Stimulated activated CD8-positive, alpha-beta memory T cell treated with anti-CD3 and anti-CD28 coated beads, Interleukin-12 subunit alpha, Interleukin-12 subunit beta, amount 100 ng/mL, for 4 hours (primary cell): Measurements from ENCODE around the gene MAX.
"Not testable (repeated sequence)": the region's sequence is repeated elsewhere in the genome, so short reads cannot be mapped to it uniquely, and the experiment has no call there.

Source experiments
- DNase-seq: peaks from one replicate; pipeline ENCODE4 v3.0.0-alpha.2; 2020; ENCODE audit warnings: low read depth

The MAX gene

GRCh38 chr14:65104791-65105190 is 2.5 kb upstream of the MAX start:
- no peak for DNase-seq

- DNase-seq: no peak
These were observed 938 bp upstream of the MAX start for GRCh38 chr14:65103150-65103760.

- peak; percentile 14 for DNase-seq
These were observed 481 bp downstream of the MAX start for GRCh38 chr14:65101631-65102440.

- no peak for DNase-seq
These were observed 1.3 kb downstream of the MAX start for GRCh38 chr14:65100922-65101541.

DNA sequence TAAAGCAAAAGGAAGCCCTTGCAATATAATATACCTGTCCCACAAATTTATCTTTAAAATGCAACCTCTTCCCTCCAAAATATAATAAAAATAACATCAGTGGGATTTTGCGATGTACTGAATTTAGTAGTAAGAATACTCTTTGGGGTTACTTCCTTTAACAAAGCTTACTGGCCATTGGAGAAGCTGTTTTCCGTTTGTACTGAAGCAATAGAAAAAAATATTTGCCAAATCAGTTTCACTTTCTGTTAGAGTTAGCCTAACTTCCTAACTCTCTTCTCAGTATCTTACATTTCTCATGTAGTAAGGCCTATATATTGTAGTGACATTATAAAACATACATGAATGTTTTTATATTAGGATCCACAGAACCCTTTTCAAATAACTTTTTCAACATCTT is 3.7 kb downstream of the MAX start:
- DNase-seq: no peak

DNA sequence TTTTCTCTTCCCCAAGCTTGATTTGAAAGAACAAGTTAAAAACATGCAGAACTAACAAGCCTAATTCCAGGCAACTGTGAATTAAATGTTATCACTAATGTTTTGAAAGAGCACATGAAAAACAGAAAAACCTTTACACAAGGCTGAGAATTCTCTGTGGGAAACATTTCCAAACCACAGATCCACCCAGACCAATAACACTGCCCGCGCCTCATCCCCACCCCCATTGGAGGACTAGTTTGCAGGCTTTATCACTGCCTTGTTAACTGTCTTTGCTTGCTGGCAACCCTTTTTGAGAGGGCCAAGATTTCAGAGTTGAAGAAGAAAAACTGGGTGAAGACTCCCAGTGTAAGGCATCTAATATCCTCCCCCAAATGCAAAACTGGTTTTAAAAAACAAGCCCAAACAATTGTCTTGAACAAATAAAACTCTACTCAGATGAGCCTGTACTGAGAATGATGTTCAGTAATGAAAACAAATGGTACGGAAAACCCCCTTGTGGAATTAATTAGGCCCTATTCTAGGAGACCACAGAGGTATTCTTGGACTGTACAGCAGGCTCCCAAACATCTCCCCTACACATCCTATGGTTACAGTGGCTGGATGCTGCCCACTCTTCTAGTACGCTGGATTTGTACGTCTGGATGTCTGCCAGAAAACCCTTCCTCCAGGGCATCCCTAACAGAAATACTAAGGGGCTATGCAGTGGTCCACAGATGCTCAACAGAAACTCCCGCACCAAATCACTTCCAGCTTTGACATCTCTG is 5.8 kb downstream of the MAX start:
- no peak for DNase-seq

DNA sequence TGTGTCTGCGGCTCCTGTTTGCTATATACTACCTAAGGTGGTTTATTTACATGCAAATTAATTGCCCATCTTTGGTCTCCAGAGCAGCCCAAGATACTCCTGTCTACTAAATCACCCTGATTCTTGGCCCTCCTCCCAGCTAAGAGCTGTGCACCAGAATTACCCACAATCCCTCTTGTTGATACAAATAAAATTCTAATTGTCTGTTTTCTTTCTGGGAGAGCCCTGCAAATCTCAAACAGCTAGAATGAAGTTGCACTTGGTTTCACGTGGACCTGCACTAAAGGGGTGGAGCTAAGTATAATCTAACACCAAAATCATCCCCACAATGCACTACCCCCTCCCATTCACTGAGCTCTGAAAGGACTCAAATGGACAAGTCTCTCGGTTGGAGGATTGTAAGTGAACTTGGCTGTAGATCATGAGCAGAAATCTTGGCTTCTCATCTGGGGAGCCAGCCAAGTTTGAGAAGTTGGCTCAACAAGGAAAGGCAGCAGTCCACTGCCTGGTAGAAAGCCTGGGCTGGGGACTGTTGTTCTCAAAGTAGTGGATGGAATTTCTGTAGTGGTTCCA is 6.6 kb downstream of the MAX start:
- no peak for DNase-seq

GRCh38 chr14:65092349-65092748 is 10.0 kb downstream of the MAX start:
- DNase-seq: no peak

DNA sequence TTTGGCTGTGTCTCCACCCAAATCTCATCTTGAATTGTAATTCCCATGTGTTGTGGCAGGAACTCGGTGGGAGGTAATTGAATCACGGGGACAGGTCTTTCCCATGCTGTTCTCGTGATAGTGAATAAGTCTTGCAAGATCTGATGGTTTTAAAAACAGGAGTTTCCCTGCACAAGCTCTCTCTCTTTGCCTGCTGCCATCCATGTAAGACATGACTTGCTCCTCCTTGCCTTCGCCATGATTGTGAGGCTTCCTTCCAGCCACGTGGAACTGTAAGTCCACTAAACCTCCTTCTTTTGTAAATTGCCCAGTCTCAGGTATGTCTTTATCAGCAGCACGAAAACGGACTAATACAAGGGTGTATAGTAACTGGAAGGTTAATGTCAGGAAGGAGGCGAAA is 14.5 kb downstream of the MAX start:
- DNase-seq: not testable (repeated sequence)

GRCh38 chr14:65086686-65087085 is 15.6 kb downstream of the MAX start:
- not testable (repeated sequence) for DNase-seq

GRCh38 chr14:65084554-65085505 is 17.5 kb downstream of the MAX start:
- no peak for DNase-seq

GRCh38 chr14:65082930-65083329 is 19.4 kb downstream of the MAX start:
- no peak for DNase-seq

- DNase-seq: no peak
These were observed 21.2 kb downstream of the MAX start for GRCh38 chr14:65080960-65081747.

DNA sequence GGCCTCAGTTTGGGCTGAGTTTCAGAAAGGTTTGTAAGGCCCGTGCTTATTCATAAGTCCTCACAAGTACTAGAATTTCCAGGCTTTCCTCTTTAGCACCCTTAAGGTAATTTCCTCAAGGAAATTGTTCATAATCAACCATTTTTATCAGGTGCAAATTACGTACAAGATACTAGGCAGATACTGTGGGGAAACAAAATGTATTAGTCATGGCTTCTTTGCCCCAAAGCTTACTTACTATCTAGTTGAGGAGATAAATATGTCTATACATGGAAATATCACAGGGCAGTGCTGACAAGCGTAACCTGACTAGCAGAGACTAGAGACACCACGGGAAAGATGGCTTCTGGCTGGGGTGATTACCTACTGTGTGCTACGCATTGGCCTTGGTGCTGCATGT is 22.5 kb downstream of the MAX start:
- DNase-seq: no peak

- no peak for DNase-seq
These were observed 23.1 kb downstream of the MAX start for GRCh38 chr14:65079201-65079600.

GRCh38 chr14:65077318-65077717 is 25.0 kb downstream of the MAX start:
- DNase-seq: no peak

DNA sequence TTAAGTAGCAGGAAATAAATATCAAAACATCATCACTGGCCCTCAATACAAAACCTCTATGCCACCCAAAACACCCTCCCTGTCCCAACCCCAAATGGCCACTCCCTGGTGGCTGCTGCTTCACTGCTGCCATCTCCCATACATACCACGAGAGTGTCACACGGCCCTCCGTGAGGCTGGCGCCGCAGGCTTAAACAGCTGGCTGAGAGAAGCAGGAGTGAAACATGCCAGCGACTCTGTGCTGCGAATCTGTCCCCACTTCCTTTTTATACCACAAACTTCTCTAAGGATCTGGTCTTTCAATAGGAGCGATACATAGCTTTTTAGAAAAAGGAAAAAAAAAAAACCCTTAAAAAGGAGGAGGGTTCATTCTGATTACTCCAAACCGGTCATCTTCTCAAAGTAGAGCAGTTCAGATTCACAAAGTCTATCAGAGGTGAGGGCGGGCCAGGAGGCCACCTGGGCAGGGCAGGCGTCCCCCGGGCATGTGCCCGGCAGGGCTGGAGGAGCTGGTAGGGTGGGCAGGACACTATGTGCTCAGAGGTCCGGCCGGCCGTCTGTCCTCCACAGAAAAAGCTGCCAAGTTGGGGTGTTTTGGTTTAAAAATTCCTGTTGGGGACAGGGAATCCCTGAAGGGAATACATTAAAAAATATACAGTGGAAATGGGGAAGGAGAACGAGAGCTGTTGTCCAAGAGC is 26.5 kb downstream of the MAX start:
- no peak for DNase-seq

DNA sequence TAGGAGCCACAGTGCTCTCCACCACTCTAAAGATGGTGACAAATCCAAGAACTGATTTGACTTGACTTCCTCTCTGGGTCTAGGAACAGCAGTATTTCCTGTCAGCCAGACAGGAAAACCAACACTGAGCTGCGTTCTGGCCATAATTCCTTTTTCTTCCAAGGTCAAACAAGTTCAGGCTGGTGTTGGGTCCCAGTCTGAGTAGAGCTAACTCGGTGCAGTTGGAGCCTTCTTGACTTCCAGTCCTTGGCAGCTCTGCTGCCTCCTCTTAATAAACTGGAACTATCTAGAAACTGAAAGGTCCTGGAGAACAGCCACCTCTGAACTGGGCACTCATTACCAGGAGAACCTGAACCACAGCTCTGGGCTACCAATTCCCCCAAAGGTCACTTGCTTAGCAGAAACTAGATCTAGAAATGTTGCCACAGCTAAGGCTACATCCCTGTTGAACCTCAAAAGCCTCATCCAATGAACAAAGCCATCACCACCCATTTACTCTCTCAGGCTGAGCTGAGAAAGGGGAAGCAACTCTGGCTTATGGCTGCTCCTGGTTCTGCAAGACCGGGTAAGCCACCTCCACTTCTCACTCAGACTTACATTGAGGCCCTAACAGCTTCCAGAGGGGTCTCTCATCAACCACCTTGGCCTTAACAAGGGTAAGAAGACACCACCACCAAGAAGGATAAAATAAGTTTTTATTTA is 27.7 kb downstream of the MAX start:
- no peak for DNase-seq

- DNase-seq: no peak
These were observed 28.6 kb downstream of the MAX start for GRCh38 chr14:65073605-65074201.
